Stimulated activated effector memory CD8-positive, alpha-beta T cell treated with anti-CD3 and anti-CD28 coated beads, Interleukin-12 subunit alpha, Interleukin-12 subunit beta, amount 100 ng/mL, for 72 hours (primary cell): ENCODE measurements around the gene CREBZF.
"Not testable (repeated sequence)": the region's sequence is repeated elsewhere in the genome, so short reads cannot be mapped to it uniquely, and the experiment has no call there.

Source experiments
- ATAC-seq: fragments of 150-1000 bp; cut with Tn5 transposase; 2 replicates; pipeline ENCODE4 v1.10.0; 2021
- DNase-seq, 2 donors: peaks; one replicate each; pipeline ENCODE4 v3.0.0; 2021 to 2022; ENCODE audit warnings: low spot score in 2 of 2
- H3K27ac Mint-ChIP-seq: one replicate; pipeline ENCODE4 v1.8.0; 2022; ENCODE audit warnings: mild to moderate bottlenecking, mixed read lengths
- H3K36me3 Mint-ChIP-seq: one replicate; pipeline ENCODE4 v1.8.0; 2022; ENCODE audit warnings: mild to moderate bottlenecking, mixed read lengths
- H3K4me1 Mint-ChIP-seq: one replicate; pipeline ENCODE4 v1.8.0; 2022; ENCODE audit warnings: mixed read lengths
- H3K4me3 Mint-ChIP-seq: one replicate; pipeline ENCODE4 v1.8.0; 2022; ENCODE audit warnings: mild to moderate bottlenecking, mixed read lengths
- H3K9me3 Mint-ChIP-seq: one replicate; pipeline ENCODE4 v1.8.0; 2022; ENCODE audit warnings: mixed read lengths

The CREBZF gene

DNA sequence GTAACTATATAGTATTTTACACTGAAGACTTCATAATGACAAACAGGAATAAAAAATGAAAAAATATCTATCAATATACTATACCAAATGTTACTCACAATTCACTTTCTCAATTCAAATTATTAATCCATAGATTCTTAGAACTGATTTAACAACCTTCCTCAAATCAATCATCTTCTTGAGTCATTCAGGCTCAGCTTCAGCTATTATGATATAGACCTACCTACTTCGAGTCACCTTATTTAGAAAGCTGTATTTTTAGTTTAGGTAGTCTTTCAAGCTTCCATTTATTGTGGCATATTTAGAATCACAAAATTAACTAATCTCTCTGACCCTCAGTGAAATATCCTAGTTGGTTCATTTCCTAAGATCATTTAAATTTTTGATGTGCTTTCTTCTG lies 8.2 kb downstream of the CREBZF start:
- no peak for DNase-seq
- Mint-ChIP-seq H3K27ac (peak overlapping the region; percentile 54), H3K4me1 (peaks cover 33% of the 10 kb centered on the region), H3K9me3 (no peaks in the 10 kb centered on the region), H3K4me3 (no peak overlapping the region), H3K36me3 (peaks cover 98% of the 10 kb centered on the region)
- peak; percentile 77 for ATAC-seq

DNA sequence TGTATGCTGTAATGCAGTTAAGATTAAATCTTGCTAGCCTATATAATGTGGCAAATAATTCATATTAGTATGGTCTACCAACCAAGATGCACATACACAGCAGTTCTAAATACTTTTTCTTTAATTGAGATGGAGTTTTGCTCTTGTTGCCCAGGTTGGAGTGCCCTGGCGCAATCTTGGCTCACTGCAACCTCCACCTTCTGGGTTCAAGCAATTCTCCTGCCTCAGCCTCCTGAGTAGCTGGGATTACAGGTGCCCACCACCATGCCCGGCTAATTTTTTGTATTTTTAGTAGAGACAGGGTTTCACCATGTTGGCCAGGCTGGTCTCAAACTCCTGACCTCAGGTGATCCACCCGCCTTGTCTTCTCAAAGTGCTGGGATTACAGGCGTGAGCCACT lies 10.6 kb downstream of the CREBZF start:
- not testable (repeated sequence) for H3K9me3 Mint-ChIP-seq, DNase-seq, ATAC-seq, H3K4me3 Mint-ChIP-seq, H3K27ac Mint-ChIP-seq
- H3K36me3 Mint-ChIP-seq, result peaks cover 97% of the 10 kb centered on the region
- peaks cover 19% of the 10 kb centered on the region for H3K4me1 Mint-ChIP-seq

- Mint-ChIP-seq H3K9me3 (no peaks in the 10 kb centered on the region), H3K4me1 (peaks cover 20% of the 10 kb centered on the region), H3K27ac (no peak overlapping the region), H3K36me3 (peaks cover 86% of the 10 kb centered on the region), H3K4me3 (no peak overlapping the region)
- no peak for ATAC-seq
- DNase-seq, result no peak
Measured at GRCh38 chr11:85652786-85653447, 12.0 kb downstream of the CREBZF start.

DNA sequence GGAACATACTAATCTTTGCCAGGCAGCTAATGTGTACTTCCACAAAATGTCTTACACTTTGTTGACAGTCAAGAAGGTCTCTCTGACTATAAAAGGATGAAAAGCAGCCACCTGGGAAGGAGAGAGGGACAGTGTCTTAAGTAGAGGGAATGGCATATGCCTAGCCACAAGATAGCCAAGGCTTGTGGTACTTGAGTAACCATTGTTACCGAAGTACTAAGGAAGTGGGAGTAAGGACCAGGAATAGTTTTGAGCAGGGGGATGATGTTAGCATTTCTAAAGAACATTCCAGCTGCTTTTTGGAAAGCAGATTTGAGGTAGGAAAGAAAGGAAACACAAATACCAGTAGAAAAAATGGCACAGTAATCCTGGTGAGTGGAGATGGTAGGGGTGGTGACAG lies 13.8 kb downstream of the CREBZF start:
- Mint-ChIP-seq H3K4me1 (peaks cover 25% of the 10 kb centered on the region), H3K4me3 (no peak overlapping the region), H3K36me3 (peaks cover 72% of the 10 kb centered on the region), H3K27ac (no peak overlapping the region), H3K9me3 (no peaks in the 10 kb centered on the region)
- ATAC-seq (no peak), DNase-seq (no peak)

DNA sequence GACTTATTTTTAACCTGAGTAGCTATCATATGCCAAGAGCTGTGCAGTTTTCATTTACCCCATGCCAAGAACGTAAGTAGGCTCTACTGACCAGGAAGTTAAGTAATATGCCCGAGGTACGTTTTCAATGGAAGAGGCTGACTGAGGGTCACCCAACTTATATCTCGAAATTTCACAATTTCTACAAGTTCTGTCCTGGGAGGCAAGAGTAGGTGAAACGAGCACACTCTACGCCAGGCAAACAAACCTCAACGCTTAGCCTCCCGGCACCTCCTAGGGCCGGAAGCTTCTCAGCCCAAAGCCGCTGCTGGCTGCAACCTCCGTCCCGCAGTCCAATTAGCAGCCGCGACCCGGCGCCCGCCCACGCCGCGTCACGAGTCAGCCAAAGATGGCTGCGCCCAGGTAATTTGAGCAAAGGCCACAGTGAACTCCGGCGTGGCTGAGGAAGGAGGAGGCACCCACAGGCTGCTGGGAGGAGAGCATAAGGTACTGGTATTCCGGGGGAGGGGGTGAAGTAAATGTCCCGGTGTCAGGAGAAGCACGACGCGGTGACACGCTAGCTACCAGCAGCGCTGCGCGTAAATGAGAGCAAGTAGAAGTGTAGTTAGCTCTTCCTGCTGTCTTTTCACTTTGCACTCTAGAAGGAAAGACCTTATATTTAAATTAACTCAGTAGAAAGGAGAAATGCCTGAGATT lies 17.2 kb downstream of the CREBZF start, which contains the start of gene TMEM126A:
Gene TMEM126A, plus strand, starts transcription at position 364 of the 696 bp plus-strand sequence. CDS start 2,289 bp downstream, outside the sequence.
- Mint-ChIP-seq H3K36me3 (peaks cover 38% of the 10 kb centered on the region), H3K27ac (peak within 1 kb of the TSS; percentile 97)
- DNase-seq, result peak; percentile 82 to 93

GRCh38 chr11:85647078-85647477 lies 17.9 kb downstream of the CREBZF start:
- Mint-ChIP-seq H3K4me1 (peaks cover 12% of the 10 kb centered on the region), H3K36me3 (peaks cover 32% of the 10 kb centered on the region), H3K27ac (peak overlapping the region; percentile 97), H3K4me3 (peak overlapping the region; percentile 90), H3K9me3 (no peaks in the 10 kb centered on the region)
- ATAC-seq, result no peak
- no peak for DNase-seq

More for the DNA sequence above, 17.2 kb downstream of the CREBZF start, which contains the start of gene TMEM126A:
- H3K4me1 Mint-ChIP-seq, result peaks cover 12% of the 10 kb centered on the region
- H3K4me3 Mint-ChIP-seq, result peak within 1 kb of the TSS; percentile 90
- no peaks in the 10 kb centered on the region for H3K9me3 Mint-ChIP-seq
- peak; percentile 99 for ATAC-seq

DNA sequence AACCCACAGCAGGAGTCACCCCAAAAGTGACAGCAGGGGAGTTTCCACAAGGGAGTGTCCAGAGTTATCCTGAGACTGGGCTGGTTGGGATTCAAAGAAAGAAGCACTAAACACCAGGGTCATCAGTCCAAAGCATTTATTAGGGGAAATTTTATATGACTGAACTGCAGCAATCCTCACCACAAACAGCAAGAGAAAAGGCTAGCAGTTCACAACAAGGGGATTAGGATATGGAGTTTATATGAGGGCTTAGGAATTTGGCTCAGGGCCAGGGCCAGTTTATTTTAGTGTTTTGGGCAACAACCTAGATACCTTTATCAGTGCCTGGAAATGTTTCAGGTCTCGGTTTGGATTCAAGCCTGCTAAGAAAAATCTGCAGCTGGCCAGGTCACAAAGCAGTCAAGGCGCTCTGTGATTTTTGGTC lies 21.7 kb downstream of the CREBZF start:
- ATAC-seq, result no peak
- H3K36me3 Mint-ChIP-seq, result peaks cover 7% of the 10 kb centered on the region
- DNase-seq, result no peak
- no peaks in the 10 kb centered on the region for H3K9me3 Mint-ChIP-seq
- no peak overlapping the region for H3K4me3 Mint-ChIP-seq
- no peak overlapping the region for H3K27ac Mint-ChIP-seq
- H3K4me1 Mint-ChIP-seq, result peaks cover 7% of the 10 kb centered on the region

- no peak overlapping the region for H3K27ac Mint-ChIP-seq
- peaks cover 54% of the 10 kb centered on the region for H3K36me3 Mint-ChIP-seq
- ATAC-seq (no peak), DNase-seq (no peak)
- no peak overlapping the region for H3K4me3 Mint-ChIP-seq
- peaks cover 4% of the 10 kb centered on the region for H3K4me1 Mint-ChIP-seq
- H3K9me3 Mint-ChIP-seq, result no peaks in the 10 kb centered on the region
Measured at GRCh38 chr11:85634747-85635146, 30.2 kb downstream of the CREBZF start.

DNA sequence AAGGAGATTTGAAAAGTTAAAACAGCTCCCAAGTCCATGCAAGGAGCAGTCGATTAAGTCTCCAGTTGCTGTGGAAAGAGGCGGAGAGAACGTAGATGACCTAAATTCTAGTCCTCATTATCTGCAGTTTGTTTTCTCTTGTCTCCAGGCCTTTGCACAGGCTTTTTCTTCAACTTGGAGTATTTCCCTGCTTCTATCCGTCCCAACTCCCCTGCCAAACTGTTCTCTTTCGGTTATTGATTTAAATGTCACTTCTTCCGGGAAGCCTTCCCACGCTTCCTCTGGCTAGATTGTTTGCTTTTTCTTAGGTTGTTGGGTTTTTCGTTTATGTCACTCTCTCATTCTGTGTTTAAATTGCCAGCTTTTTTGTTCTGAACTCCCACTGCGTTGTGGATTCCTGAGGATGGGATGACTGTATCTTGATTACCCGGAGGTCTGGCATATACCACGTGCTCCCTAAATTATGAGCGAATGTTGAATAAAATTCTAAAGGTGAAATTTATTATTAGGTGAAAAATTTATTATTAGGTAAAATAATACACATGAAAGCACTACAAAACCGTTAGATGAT lies 36.1 kb downstream of the CREBZF start:
- no peak for DNase-seq
- H3K9me3 Mint-ChIP-seq, result no peaks in the 10 kb centered on the region
- peak; percentile 6 for ATAC-seq

DNA sequence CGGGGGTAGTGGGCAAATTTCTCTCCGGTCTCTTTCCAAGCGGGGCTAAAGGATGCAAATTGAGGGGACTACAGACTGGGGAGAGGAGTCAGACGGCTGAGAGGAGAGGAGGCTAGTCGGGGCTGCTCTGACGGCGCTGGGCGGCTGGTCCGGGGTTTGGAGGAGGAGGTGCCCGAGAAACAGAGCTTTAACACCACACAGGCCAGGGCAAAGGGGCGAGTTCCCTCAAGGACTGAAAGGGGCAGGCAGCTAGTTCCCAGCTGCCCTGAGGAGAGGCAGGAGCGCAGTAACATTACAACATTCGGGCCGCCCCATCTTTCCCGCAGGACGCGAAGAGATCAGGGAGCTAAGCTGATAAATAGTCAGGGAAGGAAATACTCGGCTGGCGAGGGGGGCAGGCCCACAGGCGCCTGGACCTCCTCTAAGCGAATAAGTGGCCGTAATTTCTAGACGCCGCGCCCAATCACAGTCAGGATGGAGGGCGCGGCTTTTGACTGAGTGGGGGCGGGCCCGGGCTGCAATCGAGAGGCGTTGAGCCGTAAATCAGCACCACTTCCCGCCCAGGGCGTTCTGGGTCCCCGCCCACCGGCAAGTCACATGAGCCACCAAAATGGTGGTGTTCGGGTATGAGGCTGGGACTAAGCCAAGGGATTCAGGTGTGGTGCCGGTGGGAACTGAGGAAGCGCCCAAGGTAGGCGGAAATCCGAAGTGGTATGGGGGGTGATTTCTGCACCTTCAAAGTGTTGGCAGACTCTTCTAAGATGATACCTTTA lies 36.7 kb downstream of the CREBZF start, which contains the start of gene TMEM126B:
Gene TMEM126B, plus strand, starts transcription at position 596 of the 773 bp plus-strand sequence. Its CDS starts 15 bp downstream, at position 611.
- Mint-ChIP-seq H3K36me3 (peaks cover 23% of the 10 kb centered on the region), H3K4me3 (peak within 1 kb of the TSS; percentile 99), H3K27ac (peak within 1 kb of the TSS; percentile 94), H3K9me3 (no peaks in the 10 kb centered on the region), H3K4me1 (peaks cover 35% of the 10 kb centered on the region)
- ATAC-seq (peak; percentile 99), DNase-seq (peak; percentile 88 to 96)

More for the DNA sequence above, 36.1 kb downstream of the CREBZF start:
- Mint-ChIP-seq H3K4me3 (peak overlapping the region; percentile 99), H3K36me3 (peaks cover 30% of the 10 kb centered on the region), H3K27ac (peak overlapping the region; percentile 94), H3K4me1 (peaks cover 35% of the 10 kb centered on the region)

DNA sequence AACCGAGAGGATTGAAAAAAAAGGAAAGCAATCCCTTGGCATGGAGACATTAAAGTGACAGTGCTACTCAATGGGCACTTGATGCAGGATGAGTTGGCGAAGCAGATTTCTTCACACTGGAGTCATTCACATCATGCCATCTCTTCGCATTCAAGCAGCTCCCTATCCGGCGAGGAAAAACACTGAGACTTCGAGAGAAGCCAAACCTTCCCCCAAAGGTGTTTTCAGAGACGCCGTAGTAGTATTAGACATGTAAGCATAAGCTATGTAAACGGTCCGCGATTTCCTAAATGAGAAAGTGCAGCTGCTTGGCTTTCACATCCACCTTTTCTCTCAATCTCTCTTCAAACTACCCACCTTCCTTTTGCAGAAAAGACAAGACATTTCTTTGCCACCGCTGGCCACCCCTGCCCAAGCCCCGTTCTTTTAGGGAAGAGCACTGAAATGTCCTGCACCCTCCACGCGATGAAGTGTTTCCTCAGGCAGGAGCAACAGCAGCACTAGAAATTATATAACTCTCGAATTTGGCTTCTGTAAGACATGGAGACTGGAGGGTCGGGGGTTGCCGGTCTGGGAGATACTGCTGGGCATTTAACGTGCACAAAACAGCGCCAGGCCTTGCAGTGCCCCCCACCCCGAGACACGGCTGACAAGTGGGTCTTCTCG lies 37.5 kb downstream of the CREBZF start, which contains the start of gene DLG2:
Gene DLG2, minus strand, starts transcription at position 13 of the 666 bp plus-strand sequence.
- DNase-seq, result peak in 1 of 2 donors; percentile 58
- ATAC-seq, result peak; percentile 0
- H3K9me3 Mint-ChIP-seq, result no peaks in the 10 kb centered on the region
- peaks cover 35% of the 10 kb centered on the region for H3K4me1 Mint-ChIP-seq
- H3K27ac Mint-ChIP-seq, result peak within 1 kb of the TSS; percentile 94
- H3K4me3 Mint-ChIP-seq, result peak within 1 kb of the TSS; percentile 99
- H3K36me3 Mint-ChIP-seq, result peaks cover 21% of the 10 kb centered on the region

DNA sequence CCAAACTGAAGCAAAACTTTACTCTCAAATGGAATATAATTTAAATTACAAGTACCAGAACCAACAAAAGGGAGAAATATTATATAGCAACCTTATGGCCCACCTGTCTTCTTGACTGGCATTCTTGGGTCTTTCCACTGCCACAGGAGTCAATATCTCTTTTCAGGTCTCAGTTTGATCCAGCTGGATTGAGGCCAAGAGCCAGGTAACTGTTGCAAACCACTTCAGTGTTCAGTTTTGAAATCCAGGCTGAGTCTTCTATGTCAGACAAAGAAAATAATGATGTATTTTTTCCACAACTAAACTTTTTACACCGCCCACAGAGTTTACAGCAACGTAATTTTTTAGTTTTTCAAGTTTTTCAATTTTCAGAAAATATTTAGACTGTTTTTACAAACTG lies 38.4 kb downstream of the CREBZF start:
- Mint-ChIP-seq H3K4me1 (peaks cover 35% of the 10 kb centered on the region), H3K27ac (no peak overlapping the region), H3K9me3 (no peaks in the 10 kb centered on the region), H3K4me3 (peak overlapping the region; percentile 99), H3K36me3 (peaks cover 12% of the 10 kb centered on the region)
- ATAC-seq, result no peak
- DNase-seq, result no peak

GRCh38 chr11:85620256-85620655 lies 44.7 kb downstream of the CREBZF start:
- Mint-ChIP-seq H3K36me3 (no peaks in the 10 kb centered on the region), H3K4me3 (no peak overlapping the region), H3K4me1 (peaks cover 10% of the 10 kb centered on the region), H3K9me3 (no peaks in the 10 kb centered on the region), H3K27ac (no peak overlapping the region)
- peak; percentile 40 for ATAC-seq
- DNase-seq, result no peak

- DNase-seq (no peak), ATAC-seq (peak; percentile 46)
- H3K9me3 Mint-ChIP-seq, result no peaks in the 10 kb centered on the region
- peaks cover 4% of the 10 kb centered on the region for H3K4me1 Mint-ChIP-seq
- no peak overlapping the region for H3K27ac Mint-ChIP-seq
- H3K4me3 Mint-ChIP-seq, result no peak overlapping the region
- no peaks in the 10 kb centered on the region for H3K36me3 Mint-ChIP-seq
Measured at GRCh38 chr11:85619499-85619898, 45.4 kb downstream of the CREBZF start.
